Fibroblast of lung (primary cell): ENCODE data around the gene PGAM1.

Source experiments
- EZH2 ChIP-seq: IDR thresholded peaks from 2 replicates; pipeline ENCODE4 v1.5.1; 2012; ENCODE audit warnings: low read length, control low read depth, mild to moderate bottlenecking; ENCODE audit errors: missing control alignments
- TF ChIP-seq, protein P1 (sequence below), 2 donors: IDR thresholded peaks in 1 of 2; conservative IDR thresholded peaks in 1 of 2; 1 replicate in 1 of 2; 2 replicates in 1 of 2; pipeline ENCODE4 v1.5.1; 2011 to 2012; ENCODE audit warnings: low read length in 2 of 2, control low read depth in 1 of 2, inconsistent platforms in 1 of 2, low read depth in 1 of 2, mild to moderate bottlenecking in 1 of 2

DNA sequence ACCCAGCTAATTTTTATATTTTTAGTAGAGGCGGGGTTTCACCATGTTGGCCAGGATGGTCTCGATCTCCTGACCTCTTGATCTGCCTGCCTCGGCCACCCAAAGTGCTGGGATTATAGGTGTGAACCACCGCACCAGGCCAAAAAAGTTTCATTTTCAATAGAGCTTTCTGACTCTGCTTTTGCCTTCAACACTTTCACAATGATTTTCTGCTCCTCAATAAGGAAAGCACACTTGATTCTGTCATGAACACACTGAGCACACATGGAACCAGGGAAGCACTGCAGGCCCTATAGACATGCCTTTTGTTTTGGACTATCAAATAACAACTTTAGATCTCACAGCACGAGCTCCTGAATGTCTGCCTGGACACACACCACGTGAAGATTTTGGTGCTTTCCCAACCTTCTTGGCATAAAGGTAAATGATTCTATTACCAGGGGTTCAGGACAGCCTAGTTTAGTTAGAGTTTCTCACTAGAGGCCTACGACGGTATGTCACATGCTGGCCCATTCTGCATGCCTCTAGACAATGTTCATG is 32.9 kb upstream of the PGAM1 start:
- TF ChIP-seq, protein P1, sequence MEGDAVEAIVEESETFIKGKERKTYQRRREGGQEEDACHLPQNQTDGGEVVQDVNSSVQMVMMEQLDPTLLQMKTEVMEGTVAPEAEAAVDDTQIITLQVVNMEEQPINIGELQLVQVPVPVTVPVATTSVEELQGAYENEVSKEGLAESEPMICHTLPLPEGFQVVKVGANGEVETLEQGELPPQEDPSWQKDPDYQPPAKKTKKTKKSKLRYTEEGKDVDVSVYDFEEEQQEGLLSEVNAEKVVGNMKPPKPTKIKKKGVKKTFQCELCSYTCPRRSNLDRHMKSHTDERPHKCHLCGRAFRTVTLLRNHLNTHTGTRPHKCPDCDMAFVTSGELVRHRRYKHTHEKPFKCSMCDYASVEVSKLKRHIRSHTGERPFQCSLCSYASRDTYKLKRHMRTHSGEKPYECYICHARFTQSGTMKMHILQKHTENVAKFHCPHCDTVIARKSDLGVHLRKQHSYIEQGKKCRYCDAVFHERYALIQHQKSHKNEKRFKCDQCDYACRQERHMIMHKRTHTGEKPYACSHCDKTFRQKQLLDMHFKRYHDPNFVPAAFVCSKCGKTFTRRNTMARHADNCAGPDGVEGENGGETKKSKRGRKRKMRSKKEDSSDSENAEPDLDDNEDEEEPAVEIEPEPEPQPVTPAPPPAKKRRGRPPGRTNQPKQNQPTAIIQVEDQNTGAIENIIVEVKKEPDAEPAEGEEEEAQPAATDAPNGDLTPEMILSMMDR (conservative IDR thresholded peaks at IDR 0.05 in 1 of 2, IDR thresholded peaks at IDR 0.05 in 1 of 2; ENCODE audit: low read depth in 1 of 2, low read length in 2 of 2) = no peak
- TF ChIP-seq EZH2 = no peak
